Measurements from ENCODE around the gene BHLHA15. TPM values are rescaled to one million over a fixed set of nuclear protein-coding genes. Genes with fewer than 3 reads are reported as not detected.

The BHLHA15 gene
- polyA plus RNA-seq, 3 donors = not detected

GRCh38 chr7:98192781-98193457 lies 18.3 kb upstream of the BHLHA15 start:
- Histone ChIP-seq H3K4me2 (replicated peaks; ENCODE audit: extremely low read depth, low read length, poor library complexity, severe bottlenecking) (no peak overlapping the region), H3K4me3 (replicated peaks in 1 of 3; ENCODE audit: low read depth in 2 of 3, low read length in 3 of 3) (no peak overlapping the region), H4K20me1 (ENCODE audit: insufficient read depth, low read length) (peaks cover 20% of the 10 kb centered on the region), H2AFZ (ENCODE audit: insufficient read depth, low read depth, low read length, poor library complexity, severe bottlenecking) (no peak overlapping the region), H3K4me1 (ENCODE audit: control insufficient read depth in 1 of 2, insufficient read depth in 2 of 2, low read length in 2 of 2) (no peaks in the 10 kb centered on the region), H3K36me3 (replicated peaks in 1 of 2; ENCODE audit: control insufficient read depth in 1 of 2, insufficient read depth in 2 of 2, low read length in 2 of 2) (peaks cover 32 to 80% of the 10 kb centered on the region in 2 donors), H3K27me3 (ENCODE audit: control insufficient read depth in 2 of 2, insufficient read depth in 2 of 2, low read length in 2 of 2) (no peaks in the 10 kb centered on the region), H3K9me3 (replicated peaks in 1 of 2; ENCODE audit: control insufficient read depth in 1 of 2, insufficient read depth in 1 of 2, low read length in 2 of 2) (peaks cover 9 to 14% of the 10 kb centered on the region in 2 donors), H3K79me2 (ENCODE audit: insufficient read depth, low read length) (no peaks in the 10 kb centered on the region), H3K27ac (ENCODE audit: low read depth in 1 of 2, low read length in 2 of 2) (no peak overlapping the region), H3K9ac (ENCODE audit: insufficient read depth, low read length, poor library complexity, severe bottlenecking) (no peak overlapping the region)
- intact Hi-C loops (cut with micrococcal nuclease) = no loop called here
- no peak overlapping the region for H3K27ac Mint-ChIP-seq
- TF ChIP-seq CTCF (IDR thresholded peaks at IDR 0.05) = no peak
- H3K9me3 Mint-ChIP-seq = peaks cover 6 to 19% (median 15%) of the 10 kb centered on the region in 7 donors
- peaks cover 1 to 4% (median 1%) of the 10 kb centered on the region in 3 donors for H3K27me3 Mint-ChIP-seq (ENCODE audit: low read depth in 3 of 3)
- no peak overlapping the region for H3K4me3 Mint-ChIP-seq
- peaks cover 81 to 82% of the 10 kb centered on the region in 2 donors for H3K36me3 Mint-ChIP-seq
- peaks cover 2% of the 10 kb centered on the region for H3K4me1 Mint-ChIP-seq
- WGBS (ENCODE audit: insufficient coverage) = 95% methylated on average over 22 of the region's 22 CpGs
- DNase-seq = no peak

- peaks cover 26% of the 10 kb centered on the region for H4K20me1 ChIP-seq (ENCODE audit: insufficient read depth, low read length)
- H3K79me2 ChIP-seq (ENCODE audit: insufficient read depth, low read length) = no peaks in the 10 kb centered on the region
- no peak for DNase-seq
- H3K36me3 ChIP-seq (replicated peaks in 1 of 2; ENCODE audit: control insufficient read depth in 1 of 2, insufficient read depth in 2 of 2, low read length in 2 of 2) = peaks cover 32 to 79% of the 10 kb centered on the region in 2 donors
- H3K4me1 ChIP-seq (ENCODE audit: control insufficient read depth in 1 of 2, insufficient read depth in 2 of 2, low read length in 2 of 2) = no peaks in the 10 kb centered on the region
- H3K27ac ChIP-seq (ENCODE audit: low read depth in 1 of 2, low read length in 2 of 2) = no peak overlapping the region
- H3K4me2 ChIP-seq (replicated peaks; ENCODE audit: extremely low read depth, low read length, poor library complexity, severe bottlenecking) = no peak overlapping the region
- Mint-ChIP-seq H3K4me1 (peaks cover 2% of the 10 kb centered on the region), H3K36me3 (peaks cover 78 to 84% of the 10 kb centered on the region in 2 donors), H3K27ac (no peak overlapping the region), H3K27me3 (ENCODE audit: low read depth in 3 of 3) (peaks cover 1 to 5% (median 3%) of the 10 kb centered on the region in 3 donors), H3K4me3 (no peak overlapping the region), H3K9me3 (peaks cover 10 to 26% (median 18%) of the 10 kb centered on the region in 7 donors)
- no peak overlapping the region for H2AFZ ChIP-seq (ENCODE audit: insufficient read depth, low read depth, low read length, poor library complexity, severe bottlenecking)
- WGBS (ENCODE audit: insufficient coverage) = 97% methylated on average over 37 of the region's 37 CpGs
- intact Hi-C loops (cut with micrococcal nuclease) = no loop called here
- no peak overlapping the region for H3K4me3 ChIP-seq (replicated peaks in 1 of 3; ENCODE audit: low read depth in 2 of 3, low read length in 3 of 3)
- no peak for TF ChIP-seq CTCF (IDR thresholded peaks at IDR 0.05)
- peaks cover 9 to 19% of the 10 kb centered on the region in 2 donors for H3K9me3 ChIP-seq (replicated peaks in 1 of 2; ENCODE audit: control insufficient read depth in 1 of 2, insufficient read depth in 1 of 2, low read length in 2 of 2)
- no peaks in the 10 kb centered on the region for H3K27me3 ChIP-seq (ENCODE audit: control insufficient read depth in 2 of 2, insufficient read depth in 2 of 2, low read length in 2 of 2)
- no peak overlapping the region for H3K9ac ChIP-seq (ENCODE audit: insufficient read depth, low read length, poor library complexity, severe bottlenecking)
Observed at GRCh38 chr7:98193474-98194180, 17.6 kb upstream of the BHLHA15 start.
